Esophagus (tissue), 2 donors: ENCODE data around the gene PFN3. TPM values are rescaled to one million over a fixed set of nuclear protein-coding genes. Genes with fewer than 3 reads are reported as not detected.

Source experiments
- H3K27ac ChIP-seq, 2 donors: one replicate each; pipeline ENCODE4 v1.5.1; 2013; ENCODE audit warnings: low read depth in 2 of 2, mild to moderate bottlenecking in 2 of 2, inconsistent platforms in 1 of 2, low read length in 1 of 2, moderate library complexity in 1 of 2
- H3K27me3 ChIP-seq, 2 donors: one replicate each; pipeline ENCODE4 v1.6.1; 2013; ENCODE audit warnings: low read length in 2 of 2, control low read depth in 1 of 2, mild to moderate bottlenecking in 1 of 2; ENCODE audit not compliant: insufficient read depth in 2 of 2, control insufficient read depth in 1 of 2
- H3K36me3 ChIP-seq, 2 donors: one replicate each; pipeline ENCODE4 v1.6.1; 2013; ENCODE audit warnings: low read length in 1 of 2; ENCODE audit not compliant: control insufficient read depth in 2 of 2, insufficient read depth in 2 of 2
- H3K4me1 ChIP-seq, 2 donors: one replicate each; pipeline ENCODE4 v1.6.1; 2013; ENCODE audit warnings: low read length in 1 of 2; ENCODE audit not compliant: control insufficient read depth in 2 of 2, insufficient read depth in 2 of 2
- H3K4me3 ChIP-seq, 2 donors: one replicate each; pipeline ENCODE4 v1.5.1; 2013; ENCODE audit warnings: low read length in 2 of 2, mild to moderate bottlenecking in 2 of 2, low read depth in 1 of 2, moderate library complexity in 1 of 2
- H3K9me3 ChIP-seq, 2 donors: one replicate each; pipeline ENCODE4 v1.6.1; 2013; ENCODE audit warnings: mild to moderate bottlenecking in 2 of 2, low read depth in 1 of 2, low read length in 1 of 2, moderate library complexity in 1 of 2; ENCODE audit not compliant: control insufficient read depth in 2 of 2, insufficient read depth in 1 of 2
- WGBS, 2 donors: extraction: QIAGEN DNeasy Blood & Tissue Kit; methylation state at CpG; one replicate each; pipeline ENCODE4 v1.1.7; 2013; 5-methylcytosine and 5-hydroxymethylcytosine counted together
- polyA plus RNA-seq, 2 donors: library from polyadenylated mRNA; stranded (reverse); fragments of 200-250 nt; gene quantifications; one replicate each; pipeline ENCODE4 v1.2.3, GENCODE V29; 2013
- donor health status: healthy with polysubstance abuse.
- donor health status: Bipolar disorder and iron deficiency.

PFN3 gene
- polyA plus RNA-seq, 2 donors, result 0.21 TPM; not detected in 1

DNA sequence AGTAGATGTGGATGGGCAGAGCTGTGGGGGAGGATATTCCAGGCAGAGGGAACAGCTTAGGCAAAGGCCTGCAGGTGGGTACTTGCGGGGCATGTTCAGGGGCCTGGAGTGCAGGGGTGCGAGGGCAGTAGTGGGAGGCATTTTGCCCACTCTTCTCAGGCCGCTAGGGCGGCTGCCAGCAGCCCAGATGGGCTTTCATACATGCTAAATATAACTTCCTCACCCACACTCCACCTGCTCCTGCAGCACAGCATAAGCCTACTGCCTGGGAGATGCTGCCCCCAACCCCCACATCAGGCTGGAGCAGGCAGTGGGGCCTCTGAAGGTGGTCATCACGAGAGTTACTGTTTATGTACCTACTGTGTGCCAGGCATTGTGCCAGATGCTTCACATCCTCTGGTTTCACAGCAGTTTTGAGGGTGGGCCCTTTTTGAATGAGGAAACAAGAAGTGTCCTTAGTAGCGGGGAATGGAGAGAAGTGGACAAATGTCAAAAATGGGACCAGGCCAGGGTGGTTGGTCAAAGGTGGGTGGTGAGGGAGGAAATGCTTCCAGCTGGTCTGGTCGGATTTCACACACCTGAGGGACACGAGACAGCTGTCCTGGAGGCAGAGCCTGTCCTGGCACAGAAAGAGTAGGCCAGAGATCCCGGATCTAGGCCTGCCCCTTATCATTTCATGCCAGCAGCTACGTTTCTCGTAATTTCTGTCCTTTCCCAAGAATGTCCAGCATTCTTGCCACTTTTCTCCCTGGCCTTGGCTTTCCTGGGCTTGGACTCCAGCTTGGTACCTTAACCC lies 30.6 kb downstream of the PFN3 start:
- H3K27me3 ChIP-seq, result no peaks in the 10 kb centered on the region
- H3K36me3 ChIP-seq, result peaks cover 0 to 3% of the 10 kb centered on the region in 2 donors
- H3K4me3 ChIP-seq, result no peak overlapping the region
- H3K4me1 ChIP-seq, result peaks cover 2 to 35% of the 10 kb centered on the region in 2 donors
- H3K9me3 ChIP-seq, result no peaks in the 10 kb centered on the region
- H3K27ac ChIP-seq, result peak overlapping the region; percentile 80 to 83
- 63 to 67% methylated on average over 11 of the region's 11 CpGs for WGBS, 2 donors

DNA sequence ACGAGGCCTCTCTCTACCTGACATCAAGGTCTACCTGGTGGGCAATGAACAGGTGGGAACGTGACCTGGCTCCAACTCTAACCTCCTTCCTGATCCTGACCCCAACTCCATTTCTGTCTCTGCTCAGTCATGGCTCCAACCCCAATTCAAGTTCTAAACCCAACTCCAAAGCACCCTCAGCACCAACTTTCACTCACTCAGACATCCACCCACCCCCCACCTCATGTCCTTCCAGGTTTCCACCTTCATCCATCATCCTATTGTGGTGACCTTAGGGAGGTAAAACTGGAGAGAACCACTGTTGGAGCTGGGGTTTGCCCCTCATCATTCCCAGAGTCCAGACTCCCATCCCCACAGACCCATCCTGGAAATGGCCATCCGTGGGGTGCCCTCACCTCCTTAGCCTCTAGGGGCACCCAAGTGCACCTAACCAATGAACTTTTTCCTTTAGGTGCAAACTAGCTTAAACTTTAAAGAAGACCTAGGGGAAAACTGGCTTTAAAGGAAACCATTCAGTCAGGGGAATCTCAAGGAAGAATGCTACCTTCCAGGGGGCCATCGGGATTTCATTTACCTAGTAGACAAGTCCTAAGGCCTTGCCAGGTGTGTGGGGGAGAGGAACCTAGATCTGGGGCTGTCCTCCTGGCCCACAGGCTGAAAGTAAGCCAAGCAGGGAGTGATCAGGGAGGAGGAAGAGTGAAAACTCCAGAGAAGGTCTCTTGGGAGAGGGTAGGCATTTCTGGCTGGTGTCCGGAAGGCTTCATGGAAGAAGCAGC lies 31.4 kb downstream of the PFN3 start:
- WGBS, 2 donors, result 55 to 66% methylated on average over 5 of the region's 5 CpGs

DNA sequence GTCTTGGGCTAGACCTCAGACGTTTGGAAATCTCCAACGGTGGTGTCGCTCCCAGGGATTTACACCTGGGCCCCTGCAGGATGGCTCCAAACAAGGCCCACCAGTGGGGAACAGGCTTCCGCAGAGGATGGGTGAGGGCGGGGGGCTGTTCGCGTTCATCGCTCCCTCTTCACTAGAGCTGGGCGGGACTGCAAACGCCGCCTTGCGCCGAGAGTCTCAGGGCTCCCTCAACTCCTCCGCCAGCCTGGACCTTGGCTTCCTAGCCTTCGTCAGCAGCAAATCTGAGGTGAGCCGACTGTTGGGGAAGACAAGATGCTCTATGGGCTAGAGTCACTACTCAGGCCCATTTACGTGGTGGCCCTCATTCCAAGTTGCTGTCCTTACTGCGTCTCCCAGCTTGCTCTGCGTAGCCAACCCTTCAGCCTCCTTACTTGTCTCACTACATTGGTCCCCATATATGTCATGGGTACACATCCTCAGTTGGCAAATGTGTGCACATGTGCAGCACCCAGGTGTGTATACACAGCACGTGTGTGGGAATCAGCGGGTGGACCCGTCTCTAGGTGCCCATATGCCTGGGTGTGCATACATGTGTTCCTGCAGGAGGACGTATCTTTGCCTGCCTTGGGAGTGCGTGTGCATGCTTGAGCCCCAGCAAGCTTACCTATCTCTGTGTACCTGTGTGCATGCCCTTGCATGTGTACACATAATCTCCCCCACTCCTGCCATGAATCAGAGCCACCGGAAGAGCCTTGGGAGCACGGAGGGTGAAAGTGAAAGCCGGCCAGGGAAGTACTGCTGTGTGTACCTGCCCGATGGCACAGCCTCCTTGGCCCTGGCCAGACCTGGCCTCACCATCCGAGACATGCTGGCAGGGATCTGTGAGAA lies 32.2 kb downstream of the PFN3 start:
- H3K4me3 ChIP-seq, result no peak overlapping the region
- H3K4me1 ChIP-seq, result peaks cover 2 to 30% of the 10 kb centered on the region in 2 donors
- no peaks in the 10 kb centered on the region for H3K9me3 ChIP-seq
- peak overlapping the region; percentile 69 to 90 for H3K27ac ChIP-seq
- H3K27me3 ChIP-seq, result no peaks in the 10 kb centered on the region
- H3K36me3 ChIP-seq, result peaks cover 0 to 3% of the 10 kb centered on the region in 2 donors
- 80 to 81% methylated on average over 29 of the region's 29 CpGs for WGBS, 2 donors

More for the DNA sequence above, 31.4 kb downstream of the PFN3 start:
- Histone ChIP-seq H3K9me3 (no peaks in the 10 kb centered on the region), H3K27ac (peak overlapping the region; percentile 69 to 90), H3K27me3 (no peaks in the 10 kb centered on the region), H3K36me3 (peaks cover 0 to 3% of the 10 kb centered on the region in 2 donors), H3K4me1 (peaks cover 2 to 35% of the 10 kb centered on the region in 2 donors), H3K4me3 (no peak overlapping the region)

DNA sequence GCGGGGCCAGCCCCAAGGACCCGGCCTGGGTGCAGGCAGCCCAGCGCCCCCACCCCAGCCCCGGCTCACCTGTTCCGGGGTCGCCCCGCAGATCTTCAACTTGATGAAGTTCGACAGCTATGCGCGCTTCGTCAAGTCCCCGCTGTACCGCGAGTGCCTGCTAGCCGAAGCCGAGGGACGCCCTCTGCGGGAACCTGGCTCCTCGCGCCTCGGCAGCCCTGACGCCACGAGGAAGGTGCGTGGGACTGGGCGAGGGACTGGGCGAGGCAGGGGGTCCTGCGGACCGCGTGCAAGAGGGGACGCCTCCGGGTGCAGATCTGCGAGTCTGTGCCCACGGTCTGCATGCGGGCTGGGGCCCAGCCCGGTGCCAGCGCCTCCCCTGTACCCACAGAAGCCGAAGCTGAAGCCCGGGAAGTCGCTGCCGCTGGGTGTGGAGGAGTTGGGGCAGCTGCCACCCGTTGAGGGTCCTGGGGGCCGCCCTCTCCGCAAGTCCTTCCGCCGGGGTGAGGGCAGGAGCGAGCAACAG lies 33.1 kb downstream of the PFN3 start:
- Histone ChIP-seq H3K9me3 (no peaks in the 10 kb centered on the region), H3K4me3 (peak overlapping the region; percentile 13 to 43), H3K4me1 (peaks cover 2 to 31% of the 10 kb centered on the region in 2 donors), H3K27ac (peak overlapping the region; percentile 15 to 19), H3K27me3 (no peaks in the 10 kb centered on the region), H3K36me3 (peaks cover 0 to 3% of the 10 kb centered on the region in 2 donors)
- 35 to 49% methylated on average over 45 to 46 of the region's 46 CpGs for WGBS, 2 donors

DNA sequence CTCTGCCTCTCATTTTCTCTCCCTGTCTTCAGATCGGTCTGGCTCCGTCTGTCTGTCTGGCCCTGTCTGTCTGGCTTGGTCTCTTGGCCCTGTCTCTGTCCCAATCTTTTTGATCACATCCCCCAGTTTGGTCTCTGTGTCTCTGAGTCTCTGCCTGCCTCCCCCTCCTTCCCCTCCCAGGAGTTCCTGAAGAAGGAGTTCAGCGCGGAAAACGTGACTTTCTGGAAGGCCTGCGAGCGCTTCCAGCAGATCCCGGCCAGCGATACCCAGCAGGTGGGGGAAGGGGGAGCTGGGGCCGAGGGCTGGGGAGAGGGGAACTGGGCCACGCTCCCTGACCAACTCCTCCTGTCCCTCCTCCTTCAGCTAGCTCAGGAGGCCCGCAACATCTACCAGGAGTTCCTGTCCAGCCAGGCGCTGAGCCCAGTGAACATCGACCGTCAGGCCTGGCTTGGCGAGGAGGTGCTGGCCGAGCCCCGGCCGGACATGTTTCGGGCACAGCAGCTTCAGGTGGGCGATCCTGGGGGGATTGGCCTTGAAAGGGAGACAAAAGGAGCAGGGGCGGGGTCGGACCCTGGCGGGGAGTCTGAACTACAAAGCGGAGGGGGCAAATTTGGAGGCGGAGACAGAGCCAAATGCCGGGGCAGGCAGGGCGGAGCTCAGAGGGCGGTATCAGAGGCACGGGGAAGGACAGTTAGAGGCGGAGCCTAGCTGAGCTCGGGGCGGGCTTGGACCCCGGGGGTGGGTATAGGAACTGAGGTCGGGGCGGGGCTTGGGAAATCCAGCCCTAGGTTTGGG lies 33.7 kb downstream of the PFN3 start:
- peak overlapping the region; percentile 24 to 43 for H3K4me3 ChIP-seq
- 22 to 27% methylated on average over 30 to 36 of the region's 36 CpGs for WGBS, 2 donors
- no peaks in the 10 kb centered on the region for H3K36me3 ChIP-seq

DNA sequence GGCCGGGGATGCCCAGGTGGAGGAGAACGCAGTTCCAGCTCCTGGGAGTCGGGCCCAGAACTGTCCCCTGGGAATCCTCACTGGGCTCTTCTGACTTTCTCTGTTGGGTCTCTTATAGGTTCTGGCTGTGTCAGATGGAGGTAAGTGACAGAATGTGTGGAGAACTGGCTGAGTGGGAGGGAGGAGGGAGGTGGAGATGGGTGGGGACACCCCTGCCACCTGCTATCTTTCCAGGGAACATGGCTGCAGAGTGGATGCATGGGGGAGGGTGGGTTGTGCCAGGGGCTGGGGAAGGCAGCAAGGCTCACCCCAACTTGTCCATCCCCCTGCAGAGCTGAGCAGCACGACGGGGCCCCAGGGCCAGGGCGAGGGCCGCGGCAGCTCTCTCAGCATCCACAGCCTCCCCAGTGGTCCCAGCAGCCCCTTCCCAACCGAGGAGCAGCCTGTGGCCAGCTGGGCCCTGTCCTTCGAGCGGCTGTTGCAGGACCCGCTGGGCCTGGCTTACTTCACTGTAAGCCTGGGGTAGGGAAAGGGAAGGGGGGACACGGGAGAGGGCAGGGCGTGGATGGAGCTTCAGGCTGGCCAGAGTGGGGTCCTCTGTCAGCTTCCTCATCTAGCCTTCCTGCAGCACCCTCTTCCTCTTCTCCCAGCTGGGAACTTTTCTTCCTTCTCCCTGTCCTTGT lies 34.5 kb downstream of the PFN3 start:
- Histone ChIP-seq H3K36me3 (no peaks in the 10 kb centered on the region), H3K9me3 (no peaks in the 10 kb centered on the region), H3K4me1 (peaks cover 0 to 22% of the 10 kb centered on the region in 2 donors), H3K27ac (peak overlapping the region; percentile 44 to 94), H3K27me3 (no peaks in the 10 kb centered on the region), H3K4me3 (no peak overlapping the region)
- WGBS, 2 donors, result 77 to 82% methylated on average over 14 of the region's 14 CpGs

More for the DNA sequence above, 33.7 kb downstream of the PFN3 start:
- H3K27me3 ChIP-seq, result no peaks in the 10 kb centered on the region
- peak overlapping the region; percentile 44 to 94 for H3K27ac ChIP-seq
- peaks cover 2 to 29% of the 10 kb centered on the region in 2 donors for H3K4me1 ChIP-seq
- no peaks in the 10 kb centered on the region for H3K9me3 ChIP-seq

DNA sequence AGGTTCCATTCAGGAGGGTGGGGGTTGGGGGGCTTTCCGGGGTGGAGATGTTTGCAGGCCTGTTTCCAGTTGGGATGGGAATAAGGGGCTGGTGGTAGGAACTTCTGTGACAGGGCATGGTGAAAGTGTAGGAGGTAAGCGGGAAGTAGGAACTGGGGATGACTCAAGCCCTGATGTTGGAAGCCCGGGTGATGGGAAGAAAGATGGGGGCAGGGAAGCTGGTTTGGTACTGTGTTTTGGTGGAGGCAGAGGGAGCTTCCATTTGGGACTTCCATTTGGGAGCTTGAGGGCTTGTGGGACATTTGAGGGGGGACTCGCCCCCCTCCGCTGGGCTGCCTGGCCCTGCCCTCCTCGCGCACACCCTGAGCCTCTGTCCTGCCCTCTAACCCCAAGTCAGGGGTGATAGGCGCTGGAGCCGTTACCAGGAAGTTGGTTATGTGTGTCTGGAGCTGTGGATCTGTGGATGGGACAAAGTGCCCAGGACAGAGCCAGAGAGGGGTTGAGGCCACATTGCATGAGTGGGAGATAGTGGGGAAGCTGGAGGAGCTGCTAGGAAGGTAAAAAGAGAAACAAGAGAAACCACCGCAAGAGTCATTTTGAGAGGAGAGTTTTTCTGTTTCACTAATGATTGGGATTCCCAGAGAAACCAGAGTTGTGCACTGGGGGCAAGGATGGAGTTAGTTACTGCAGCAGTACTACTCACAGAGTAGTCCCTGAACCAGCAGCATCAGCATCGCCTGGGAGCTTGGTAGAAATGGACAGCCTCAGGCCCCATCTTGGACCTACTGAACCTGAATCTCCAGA lies 36.1 kb downstream of the PFN3 start:
- H3K4me1 ChIP-seq, result peaks cover 0 to 22% of the 10 kb centered on the region in 2 donors
- H3K27ac ChIP-seq, result no peak overlapping the region
- 71 to 73% methylated on average over 11 of the region's 11 CpGs for WGBS, 2 donors
- H3K36me3 ChIP-seq, result no peaks in the 10 kb centered on the region
- H3K27me3 ChIP-seq, result no peaks in the 10 kb centered on the region
- H3K9me3 ChIP-seq, result no peaks in the 10 kb centered on the region
- H3K4me3 ChIP-seq, result no peak overlapping the region

DNA sequence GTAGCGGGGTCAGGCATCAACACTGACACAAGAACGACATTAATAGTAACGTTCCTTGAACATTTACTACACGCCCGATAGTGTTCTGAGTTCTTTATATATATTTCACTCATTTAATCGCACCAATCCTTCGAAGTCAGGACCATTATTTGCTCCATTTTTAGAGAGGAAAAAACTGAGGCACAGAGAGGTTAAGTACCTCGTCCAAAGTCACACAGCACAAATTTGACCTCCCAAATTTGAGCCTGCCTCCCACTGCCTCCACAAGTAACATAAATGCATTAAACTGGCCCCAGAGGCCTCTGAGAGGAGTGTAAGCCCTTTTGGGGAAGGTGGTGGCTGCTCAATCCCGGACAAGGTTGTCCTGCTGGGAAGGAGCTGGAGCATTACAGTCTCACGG lies 36.9 kb downstream of the PFN3 start:
- 32 to 33% methylated on average over 10 of the region's 10 CpGs for WGBS, 2 donors
- H3K9me3 ChIP-seq, result no peaks in the 10 kb centered on the region
- peak overlapping the region; percentile 83 to 84 for H3K27ac ChIP-seq
- peak overlapping the region in 1 of 2 donors; percentile 49 for H3K4me3 ChIP-seq
- H3K4me1 ChIP-seq, result peaks cover 0 to 16% of the 10 kb centered on the region in 2 donors
- no peaks in the 10 kb centered on the region for H3K36me3 ChIP-seq
- H3K27me3 ChIP-seq, result no peaks in the 10 kb centered on the region
